ENCODE data around the gene FRY.
"Not testable (repeated sequence)": the region's sequence is repeated elsewhere in the genome, so short reads cannot be mapped to it uniquely, and the experiment has no call there.

Gene FRY

DNA sequence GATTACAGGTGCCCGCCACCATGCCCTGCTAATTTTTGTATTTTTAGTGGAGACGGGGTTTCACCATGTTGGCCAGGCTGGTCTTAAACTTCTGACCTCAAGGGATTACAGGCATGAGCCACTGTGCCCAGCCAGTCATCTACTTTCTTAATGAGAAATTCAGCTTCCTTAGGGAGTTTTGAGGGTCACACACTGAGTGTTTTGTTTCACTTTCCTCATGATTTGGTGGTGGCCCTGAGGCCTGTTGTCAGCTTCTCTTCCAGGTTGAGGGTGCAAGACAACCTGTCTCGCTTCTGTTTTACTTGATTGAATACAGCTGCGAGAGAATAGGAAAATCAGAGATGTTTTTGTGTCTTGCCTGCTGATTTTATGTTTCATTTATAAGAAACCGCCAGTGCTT, 9.9 kb downstream of the FRY start:
- DNase-seq (ENCODE audit: low spot score), result peak; percentile 11

DNA sequence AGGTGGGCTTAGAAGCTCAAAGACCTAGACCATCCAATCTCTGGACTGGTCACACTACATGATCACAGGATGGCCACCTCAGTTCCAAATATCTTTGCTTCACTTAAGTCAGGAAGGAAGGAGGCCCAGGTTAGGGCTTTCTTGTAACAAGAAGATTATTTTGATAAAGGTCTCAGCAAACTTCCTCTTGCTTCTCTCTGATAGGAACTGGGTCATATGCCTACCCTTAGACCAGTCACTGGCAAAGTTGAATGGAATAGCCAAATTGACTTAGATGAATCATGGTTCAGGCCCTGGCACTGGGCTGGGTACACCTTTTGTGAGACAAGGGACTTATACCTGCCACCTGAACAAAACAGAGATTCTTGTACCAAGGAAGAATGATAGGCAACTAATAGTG, 11.0 kb downstream of the FRY start:
- no peak for DNase-seq (ENCODE audit: low spot score)

DNA sequence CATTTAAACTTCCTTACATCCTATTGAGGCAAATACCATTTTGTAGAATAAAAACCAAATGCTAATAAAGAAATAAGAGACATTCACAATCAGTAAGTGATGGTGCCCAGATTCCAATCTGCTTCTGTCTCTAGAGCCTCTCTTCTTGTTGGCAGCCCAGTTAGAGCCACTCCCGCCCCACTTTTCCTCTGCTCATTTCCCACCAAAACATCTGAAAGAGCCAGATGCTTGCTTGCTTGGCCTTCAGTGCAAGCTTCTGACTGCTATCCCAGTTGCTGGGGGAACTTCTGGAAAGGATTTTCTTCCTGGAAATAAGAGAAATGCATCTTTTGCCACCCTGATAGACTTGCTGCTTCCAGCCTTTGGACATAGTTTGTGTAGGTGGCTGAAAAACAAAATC, 12.9 kb downstream of the FRY start:
- DNase-seq (ENCODE audit: low spot score), result no peak

DNA sequence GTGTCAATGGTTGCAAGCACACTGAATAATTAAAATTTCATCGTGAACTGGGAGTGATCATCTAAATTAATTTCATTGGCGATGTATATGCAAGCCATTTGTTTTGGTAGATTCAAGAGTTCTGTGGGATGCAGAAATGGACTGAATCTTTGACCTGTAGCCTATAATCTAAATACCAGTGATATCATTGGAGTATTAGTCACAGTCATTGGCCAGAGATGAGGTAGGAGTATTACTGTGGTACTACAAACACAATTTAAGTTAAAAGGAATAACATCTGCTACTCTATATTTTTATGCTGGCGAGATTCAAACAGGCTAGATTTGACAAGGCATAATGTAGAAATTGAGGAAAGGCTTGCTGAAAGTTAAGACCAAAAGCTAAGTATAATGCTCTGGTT, 14.0 kb downstream of the FRY start:
- no peak for DNase-seq (ENCODE audit: low spot score)

DNA sequence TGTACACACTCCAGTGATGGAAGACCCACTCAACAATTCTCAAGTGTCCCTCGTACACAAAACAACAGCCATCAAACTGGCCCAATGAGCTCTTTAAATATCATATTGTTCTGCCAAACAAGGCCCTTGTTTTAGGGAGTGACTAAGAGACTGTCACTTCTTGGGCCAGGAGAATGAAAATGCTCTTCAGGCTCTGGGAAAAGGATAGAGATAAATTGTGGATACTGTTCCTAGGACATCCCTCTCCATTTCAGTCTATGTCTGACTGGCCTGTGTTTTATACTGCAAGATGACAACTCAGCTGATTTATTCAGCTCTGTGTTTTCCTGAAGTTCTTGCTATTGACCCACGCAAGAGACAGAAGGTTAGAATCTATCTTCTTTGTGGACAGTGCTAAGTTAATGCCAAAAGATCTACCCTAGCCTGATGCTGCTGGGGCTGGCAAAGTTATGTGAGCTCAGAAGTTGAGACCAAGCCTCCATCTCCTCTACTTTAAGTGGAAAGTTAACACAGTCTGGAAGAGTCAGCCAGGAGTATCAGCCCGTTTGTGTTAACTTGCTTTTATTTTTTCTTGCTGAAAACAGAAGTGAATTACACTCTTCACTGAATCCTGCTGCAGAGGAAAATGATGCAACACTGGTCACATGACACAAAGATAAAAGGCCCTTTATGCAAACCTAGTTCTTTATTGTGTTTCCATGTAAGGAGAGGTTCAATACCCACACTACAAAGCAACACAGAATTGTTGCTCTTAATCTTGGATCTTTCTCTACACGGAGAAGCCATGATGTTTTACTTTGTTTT, 14.6 kb downstream of the FRY start:
- DNase-seq (ENCODE audit: low spot score), result peak; percentile 81

DNA sequence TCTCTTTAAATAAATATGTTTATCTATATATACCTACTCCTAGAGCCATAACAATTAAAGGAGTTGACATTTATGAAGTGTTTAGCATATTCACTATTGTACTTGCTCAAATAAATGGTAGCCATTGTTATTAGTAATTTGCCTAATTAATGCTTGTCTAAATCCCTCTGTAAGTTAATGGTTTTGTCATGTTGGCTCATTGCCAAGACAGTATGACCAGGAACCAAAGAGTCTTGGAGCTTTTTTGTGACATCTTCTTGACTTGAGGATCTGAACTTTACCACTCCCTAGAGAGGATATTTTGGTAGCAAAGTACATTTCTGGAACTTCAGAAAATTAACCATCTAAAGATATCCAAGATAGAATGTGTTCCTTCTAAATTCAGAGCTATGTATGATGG, 15.5 kb downstream of the FRY start:
- DNase-seq (ENCODE audit: low spot score), result peak; percentile 37

DNA sequence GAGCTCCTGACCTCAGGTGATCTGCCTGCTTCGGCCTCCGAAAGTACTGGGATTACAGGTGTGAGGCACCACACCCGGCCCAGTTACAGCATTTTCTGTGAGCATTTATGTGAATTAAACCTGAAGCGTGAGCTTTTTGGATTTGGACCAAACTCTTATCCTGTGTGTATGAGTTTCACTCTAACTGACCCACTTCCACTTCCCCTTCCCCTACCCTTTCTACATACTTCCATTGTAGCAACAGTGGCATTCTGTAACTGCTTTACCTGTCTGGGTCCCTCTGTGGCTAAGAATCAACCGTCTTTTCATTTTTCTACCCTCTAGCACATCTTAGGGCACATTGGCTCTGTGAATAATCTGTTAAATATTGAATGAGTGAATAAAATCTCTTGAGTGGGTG, 16.2 kb downstream of the FRY start:
- DNase-seq (ENCODE audit: low spot score), result no peak

DNA sequence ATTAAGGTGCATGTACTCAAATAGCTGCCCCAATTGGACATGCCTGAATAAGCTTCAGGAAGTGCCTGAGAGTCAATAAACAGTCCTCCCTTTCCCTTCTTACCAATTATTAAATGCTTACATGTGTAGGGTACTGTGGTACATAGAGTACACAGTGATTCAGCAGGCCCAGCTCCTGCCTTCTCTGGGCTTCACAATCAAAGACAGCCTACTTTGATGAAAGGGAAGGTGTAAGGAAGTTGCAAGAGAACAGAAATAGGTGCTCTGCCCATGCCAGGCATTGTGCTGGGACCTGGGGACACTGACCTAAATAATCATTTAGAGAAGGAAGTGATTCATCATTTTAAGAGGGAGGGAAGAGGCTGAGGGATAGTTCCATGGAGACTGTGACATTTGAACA, 17.2 kb downstream of the FRY start:
- no peak for DNase-seq (ENCODE audit: low spot score)

DNA sequence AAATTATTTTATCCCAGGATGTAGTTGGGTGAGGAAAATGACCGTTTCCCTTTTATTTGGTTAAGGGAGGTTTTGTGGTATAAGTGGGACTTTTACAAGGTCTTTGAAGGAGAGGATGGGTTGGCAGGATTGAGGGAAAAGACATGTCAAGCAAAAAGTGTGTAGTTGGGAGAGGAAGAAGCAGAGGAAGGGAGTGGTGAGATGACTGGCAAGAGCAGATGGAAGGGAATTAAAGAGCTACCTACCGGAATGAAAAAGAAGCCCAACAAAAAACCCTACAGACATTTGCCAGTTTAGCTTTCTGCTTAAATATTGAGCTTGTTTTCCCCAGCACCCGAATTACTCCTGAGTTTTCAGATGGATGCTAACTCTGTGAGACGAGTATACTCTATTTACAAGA, 19.6 kb downstream of the FRY start:
- DNase-seq (ENCODE audit: low spot score), result no peak

DNA sequence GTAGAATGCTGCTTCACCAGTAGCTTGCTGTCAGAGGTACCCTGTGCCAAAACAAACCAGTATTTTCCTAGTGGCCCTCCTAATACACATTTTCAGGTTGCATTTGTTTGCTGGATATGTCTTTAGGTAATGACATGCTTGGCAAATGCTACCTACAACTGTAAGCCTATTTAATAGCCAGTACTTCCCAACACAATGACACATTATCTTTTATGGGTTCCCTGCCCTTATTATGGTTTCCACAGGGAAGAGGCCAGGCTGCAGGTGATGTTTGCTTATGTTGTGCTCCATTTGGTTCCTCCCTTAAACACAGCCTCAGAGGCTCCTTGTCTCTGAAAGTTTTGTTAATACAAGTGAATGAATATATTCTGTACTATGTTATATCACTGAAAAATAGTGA, 24.7 kb downstream of the FRY start:
- DNase-seq (ENCODE audit: low spot score), result no peak

DNA sequence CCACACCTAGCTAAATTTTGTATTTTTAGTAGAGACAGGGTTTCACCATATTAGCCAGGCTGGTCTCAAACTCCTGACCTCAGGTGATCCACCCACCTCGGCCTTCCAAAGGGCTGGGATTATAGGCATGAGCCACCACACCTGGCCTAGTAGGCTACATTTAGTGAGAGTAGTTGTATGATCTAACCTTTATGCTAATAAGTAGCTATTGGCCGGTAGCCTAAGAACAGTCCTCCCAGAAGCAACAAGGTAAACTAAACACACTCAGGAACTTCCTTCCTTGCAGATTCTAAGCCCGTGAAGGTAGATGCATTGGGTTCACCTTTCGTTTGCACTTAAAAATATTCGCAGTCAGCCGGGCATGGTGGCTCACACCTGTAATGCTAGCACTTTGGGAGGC, 25.8 kb downstream of the FRY start:
- not testable (repeated sequence) for DNase-seq (ENCODE audit: low spot score)

DNA sequence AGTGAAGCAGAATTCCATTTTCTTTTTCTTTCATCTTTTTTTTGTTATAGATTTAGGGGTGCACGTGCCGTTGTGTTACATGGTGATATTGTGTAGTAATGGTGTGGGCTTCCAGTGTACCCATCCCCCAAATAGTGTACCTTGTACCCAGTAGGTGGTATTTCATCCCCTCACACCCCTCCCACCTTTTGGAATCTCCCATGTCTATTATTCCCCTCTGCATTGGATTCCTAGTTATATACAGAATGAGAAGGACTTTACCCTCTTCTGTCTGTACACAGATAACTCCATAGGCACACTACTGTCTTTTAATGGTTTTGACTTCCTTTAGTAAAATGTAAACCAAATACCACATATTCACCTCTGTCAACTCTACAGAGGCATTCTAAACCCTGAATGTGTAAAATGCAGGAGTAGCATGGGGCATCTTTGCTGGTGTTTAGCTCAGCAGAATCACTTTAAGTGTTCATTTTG, 28.0 kb downstream of the FRY start:
- DNase-seq (ENCODE audit: low spot score), result no peak

DNA sequence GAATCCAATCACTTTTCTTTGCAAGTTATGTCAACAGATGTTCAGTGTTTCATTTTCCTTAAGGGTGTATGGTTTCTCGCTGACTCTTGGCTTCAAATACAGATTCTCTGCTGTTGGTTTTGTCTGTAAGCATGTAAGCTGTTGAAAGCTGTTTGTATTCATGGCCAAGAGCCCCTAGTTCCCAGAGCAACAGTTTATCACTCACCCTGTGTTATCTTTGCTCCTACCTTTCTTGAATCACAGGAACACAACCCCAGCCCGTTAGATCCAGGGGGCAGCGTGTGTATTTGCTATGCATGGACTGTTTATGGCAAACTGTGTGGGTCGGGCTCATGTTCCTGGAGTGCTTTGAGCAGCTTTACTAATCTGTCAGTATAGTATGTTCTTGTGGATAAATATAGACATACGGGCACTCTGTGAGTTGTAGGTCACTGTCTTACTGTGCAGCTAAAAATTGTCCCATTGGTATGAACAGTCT, 28.9 kb downstream of the FRY start:
- no peak for DNase-seq (ENCODE audit: low spot score)

DNA sequence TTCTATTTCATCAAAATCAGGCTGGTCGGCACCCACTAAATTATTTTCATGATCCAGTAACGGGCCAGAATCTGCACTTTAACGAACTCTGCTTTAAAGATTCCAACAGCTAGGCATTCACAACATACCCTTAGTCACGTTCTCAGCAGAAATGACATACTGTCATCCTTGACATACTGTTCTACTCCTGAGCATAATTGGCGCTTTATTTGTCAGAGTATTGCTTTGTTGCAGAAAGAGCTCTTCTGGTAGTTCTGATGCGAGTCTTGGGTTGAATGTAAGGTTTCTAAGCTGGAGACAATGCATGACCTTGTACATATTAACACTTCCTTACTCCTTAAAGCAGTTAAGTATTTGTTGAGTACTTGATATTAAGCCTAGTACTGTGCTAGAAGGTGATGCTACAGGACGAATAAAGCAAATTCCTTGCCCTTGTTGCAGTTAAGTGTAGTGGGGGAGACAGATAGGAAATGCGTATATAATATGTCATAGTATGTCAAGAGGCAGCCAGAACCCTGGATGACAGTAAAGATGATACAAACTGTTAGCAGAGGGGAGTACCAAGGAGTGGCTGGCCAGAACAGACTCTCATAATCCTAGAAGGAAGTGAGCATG, 32.2 kb downstream of the FRY start:
- no peak for DNase-seq (ENCODE audit: low spot score)

DNA sequence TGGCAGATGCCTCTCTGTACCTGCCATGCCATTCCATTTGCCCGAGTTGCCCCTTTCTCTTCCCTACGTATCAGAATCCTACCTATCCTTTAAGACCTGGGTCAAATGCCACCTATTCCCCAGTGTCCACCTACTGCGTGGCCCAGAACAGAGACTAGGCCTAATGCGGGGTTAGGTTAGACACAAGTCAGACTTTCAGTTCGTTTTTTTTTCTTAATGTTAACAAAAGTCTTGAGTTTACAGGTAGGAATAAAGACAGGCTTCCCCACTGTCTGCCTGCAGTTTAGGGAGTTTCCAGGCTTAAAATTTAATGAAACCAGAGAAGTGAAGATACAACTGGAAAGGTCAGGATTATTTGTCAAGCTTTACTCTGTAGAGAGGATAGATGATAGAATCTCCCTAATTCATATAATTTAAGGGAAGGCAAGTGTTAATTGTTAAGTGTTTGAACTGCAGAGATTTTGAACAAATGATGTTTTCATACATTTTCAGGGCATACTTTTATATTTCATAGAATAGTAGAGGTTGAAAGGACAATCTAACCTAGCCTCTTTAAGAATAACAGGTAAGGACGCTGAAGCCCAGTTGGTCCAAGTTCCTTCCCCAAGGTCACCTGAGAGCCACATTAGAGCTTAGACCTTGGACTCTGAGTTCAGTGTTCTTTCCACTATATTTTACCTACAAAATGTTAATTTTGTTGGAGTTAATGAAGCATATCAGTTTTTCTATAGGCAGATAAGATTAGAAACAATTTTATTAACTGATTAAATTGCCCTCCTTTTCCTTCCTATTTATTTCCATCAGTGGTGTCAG, 35.8 kb downstream of the FRY start:
- no peak for DNase-seq (ENCODE audit: low spot score)

DNA sequence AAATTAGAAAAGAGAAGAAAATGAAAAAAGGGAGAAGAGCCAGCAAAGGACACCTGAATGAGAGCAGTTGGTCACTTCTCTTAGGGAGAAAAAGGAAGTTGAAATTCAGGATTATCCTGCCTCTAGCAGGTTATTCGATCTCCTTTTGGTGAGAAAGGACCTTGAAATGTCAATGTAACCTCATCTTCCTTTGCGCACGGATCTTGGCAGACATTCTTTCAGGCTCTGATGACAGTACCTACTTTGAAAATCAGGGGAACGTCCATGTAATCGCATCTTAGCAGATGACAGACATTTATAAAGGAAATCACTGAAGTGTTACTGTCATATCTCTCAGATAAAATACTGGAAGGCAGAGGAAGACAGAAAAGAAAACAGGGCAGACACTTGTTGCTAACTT, 36.7 kb downstream of the FRY start:
- DNase-seq (ENCODE audit: low spot score), result no peak

DNA sequence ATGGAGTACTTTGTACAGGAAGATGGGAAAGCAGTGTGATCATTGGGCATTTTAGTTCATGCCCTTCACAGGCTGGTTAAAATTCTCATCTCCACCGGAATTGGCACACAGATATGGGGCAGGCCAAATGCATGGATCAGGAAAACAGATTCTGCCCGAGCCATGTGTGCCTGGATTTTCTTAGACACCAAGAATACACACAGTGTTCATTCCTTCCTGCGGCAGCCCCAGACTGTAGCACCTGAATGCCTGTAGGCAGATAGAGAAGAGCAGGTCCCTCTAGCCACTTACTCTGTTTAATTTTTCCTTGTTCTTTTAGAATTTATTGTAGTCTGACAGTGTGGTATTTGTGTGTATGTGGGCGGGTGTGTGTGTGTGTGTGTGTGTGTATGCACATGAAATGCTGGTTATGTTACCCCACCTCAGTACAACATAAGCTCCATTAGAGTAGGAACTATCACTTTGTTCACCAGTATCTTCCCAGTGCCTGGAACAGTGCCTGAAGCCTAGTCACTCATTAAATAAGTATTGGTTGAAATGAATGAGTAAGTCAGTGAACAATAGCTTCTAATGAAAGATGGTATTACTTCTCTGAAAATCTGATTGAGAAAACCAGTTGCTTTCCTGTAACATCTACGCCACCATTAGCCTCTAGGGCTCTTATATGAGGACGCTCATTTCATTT, 41.7 kb downstream of the FRY start:
- DNase-seq (ENCODE audit: low spot score), result no peak

DNA sequence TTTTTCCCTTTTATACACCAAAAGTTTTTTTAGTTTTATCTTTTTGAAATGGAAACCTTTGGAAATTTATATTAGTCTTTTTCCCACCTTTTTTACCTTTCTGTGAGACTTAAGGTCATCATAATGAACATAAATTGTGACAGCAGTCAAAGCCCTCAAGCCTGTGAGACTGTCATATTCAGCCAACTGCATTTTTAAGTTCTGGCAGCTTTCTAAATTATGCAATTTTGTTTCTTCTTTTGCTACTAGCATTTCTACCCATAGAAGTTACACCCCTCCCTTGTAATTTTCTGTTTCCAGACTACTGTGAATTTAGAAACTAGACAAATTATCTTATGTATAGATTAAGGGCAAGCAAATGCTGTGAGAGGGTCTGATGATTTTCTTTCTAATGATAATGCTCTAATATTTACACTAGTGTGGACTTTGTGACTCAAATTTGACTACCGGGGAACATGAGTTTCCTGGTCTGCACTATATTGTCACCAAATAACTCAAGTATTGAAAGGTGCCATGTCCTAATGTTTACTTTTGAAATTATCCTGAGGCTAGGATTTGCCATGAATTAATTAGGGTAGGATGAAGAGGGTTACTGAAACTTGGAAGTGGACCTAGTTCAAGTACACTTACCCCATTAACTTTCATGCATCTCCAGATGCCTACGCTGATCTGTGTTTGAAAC, 43.7 kb downstream of the FRY start:
- no peak for DNase-seq (ENCODE audit: low spot score)

DNA sequence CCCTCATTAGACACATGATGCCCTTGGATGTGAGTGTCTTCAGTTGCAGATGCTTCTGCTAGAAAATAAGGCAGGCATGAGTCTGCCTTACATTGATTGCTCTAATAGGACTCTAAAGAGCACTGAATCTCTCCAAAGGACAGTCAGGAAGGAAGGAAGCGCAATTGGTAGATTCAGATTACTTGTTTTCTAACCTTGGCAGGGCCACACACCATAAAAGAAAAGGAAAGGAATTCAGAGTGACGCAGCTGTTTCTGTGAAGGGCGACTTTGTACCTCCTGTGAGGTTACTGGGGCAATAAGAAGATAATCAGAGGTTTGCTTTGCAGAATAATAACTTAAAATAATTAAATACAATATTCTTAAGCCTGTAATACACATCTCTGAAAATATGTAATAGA, 48.0 kb downstream of the FRY start:
- DNase-seq (ENCODE audit: low spot score), result no peak

DNA sequence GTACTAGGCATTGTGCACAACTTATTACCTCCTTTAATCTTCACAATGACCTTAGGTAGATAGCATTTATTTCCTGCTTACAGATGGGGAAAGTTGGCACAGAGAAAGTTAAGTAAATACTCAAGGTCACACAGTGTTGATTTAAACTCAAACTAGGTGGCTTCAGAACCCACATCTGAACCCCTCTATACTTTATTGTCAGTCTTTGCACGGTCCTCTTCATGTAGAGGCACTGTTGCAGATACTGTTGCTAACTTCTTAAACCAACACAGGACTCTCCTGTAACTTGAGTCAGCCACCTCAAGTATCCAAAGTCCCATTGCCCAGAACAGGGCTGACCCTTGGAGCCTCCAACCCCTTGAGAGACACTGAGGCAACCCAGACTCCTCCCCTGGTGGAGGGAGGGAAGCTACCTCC, 48.8 kb downstream of the FRY start:
- DNase-seq (ENCODE audit: low spot score), result no peak

DNA sequence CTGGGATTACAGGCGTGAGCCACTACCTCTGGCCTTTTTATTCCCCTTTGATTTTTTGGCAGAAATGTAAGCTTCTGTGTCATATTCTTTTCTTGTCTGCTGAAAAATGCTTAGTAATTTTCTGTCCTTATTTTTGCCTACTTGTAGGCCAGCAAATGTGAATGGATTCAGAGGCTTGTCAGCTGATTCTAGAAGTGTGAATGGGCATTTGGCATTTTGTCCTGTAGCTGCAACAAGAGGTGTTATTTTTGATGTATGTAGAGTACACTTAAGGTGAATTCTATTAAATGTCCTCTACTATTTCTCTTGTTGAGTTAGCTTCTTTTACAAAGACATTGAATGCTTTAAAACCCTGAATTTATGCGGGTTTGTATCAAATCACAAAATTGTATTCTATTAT, 50.0 kb downstream of the FRY start:
- DNase-seq (ENCODE audit: low spot score), result no peak

DNA sequence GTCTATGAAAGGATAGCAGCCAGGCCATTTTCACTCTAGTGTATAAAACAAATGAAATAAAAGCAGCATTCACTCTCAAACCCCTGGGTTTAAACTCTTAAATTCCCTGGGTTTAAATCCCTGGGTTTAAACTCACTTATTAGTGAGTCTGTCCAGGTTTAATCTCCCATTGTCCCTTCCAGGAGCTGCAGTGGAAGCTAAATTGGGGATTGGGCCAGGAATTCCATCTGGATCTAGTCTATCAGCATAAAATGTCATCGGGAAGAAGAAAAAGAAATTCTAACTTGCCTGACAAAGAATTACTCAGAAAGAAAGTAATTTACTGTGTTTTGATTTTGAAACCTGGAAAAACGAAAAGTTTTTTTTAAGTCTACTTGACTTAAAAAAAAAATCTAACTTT, 54.8 kb downstream of the FRY start:
- DNase-seq (ENCODE audit: low spot score), result no peak
